T-helper 2 cell treated with Interferon-gamma antibody and Interleukin-4, amounts not matched to agents 100 ng/mL and 5 ng/mL, for 36 hours (primary cell): ENCODE measurements around the gene IL4R. TPM values are rescaled to one million over a fixed set of nuclear protein-coding genes. Genes with fewer than 3 reads are reported as not detected.
"Not testable (repeated sequence)": the region's sequence is repeated elsewhere in the genome, so short reads cannot be mapped to it uniquely, and the experiment has no call there.

Experiments
- intact Hi-C: fragments of 100-400 bp; cut with micrococcal nuclease; formaldehyde crosslinking; loops from one replicate; pipeline ENCODE4 v1.15.1; 2023
- total RNA-seq: library from RNA; stranded (reverse); gene quantifications from 2 replicates; pipeline ENCODE4 v1.2.3, GENCODE V29; 2022

Gene IL4R
- total RNA-seq, 1 donor from 2014 or later, result 411 TPM

DNA sequence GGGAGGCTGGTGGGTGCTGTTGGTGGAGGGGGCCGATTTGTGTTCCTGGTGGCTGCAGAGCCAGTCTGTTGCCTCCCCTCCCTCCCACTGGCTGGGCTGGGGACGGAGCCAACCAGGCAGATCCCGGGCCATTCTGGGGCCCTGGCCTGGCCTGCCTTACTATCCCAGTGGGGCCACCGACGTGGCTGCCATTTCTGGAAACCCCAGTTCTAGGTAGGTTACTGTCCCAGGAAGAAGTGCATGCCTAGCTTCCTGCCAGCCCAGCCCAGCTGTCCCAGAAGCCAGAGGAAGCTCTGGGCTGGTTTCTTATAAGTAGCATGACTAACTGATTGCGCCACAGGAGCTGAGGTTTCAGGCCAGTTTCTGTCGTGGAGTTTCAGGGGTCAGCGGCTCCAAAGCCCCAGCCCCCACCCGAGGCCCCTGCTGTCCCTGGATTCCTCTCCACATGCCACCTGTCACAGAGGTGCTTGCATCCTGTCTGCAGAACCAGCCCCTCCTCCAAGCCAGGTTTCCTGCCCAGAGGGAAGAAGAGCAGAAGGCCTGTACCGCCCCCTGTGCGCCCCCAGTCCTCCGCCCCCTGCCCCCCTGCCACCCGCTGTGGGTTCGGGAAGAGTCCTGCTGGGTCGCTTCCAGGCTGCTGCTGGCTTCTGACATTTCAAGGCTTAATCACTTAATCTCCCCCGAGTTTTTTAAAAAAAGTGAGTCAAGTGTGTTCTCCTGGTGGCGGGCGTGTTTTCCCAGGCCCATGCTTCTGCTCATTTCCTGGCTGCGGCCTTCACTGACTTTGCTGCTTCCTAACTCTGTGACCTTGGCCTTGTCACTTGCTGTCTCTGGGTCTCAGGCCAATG is 13.2 kb downstream of the IL4R start:
- intact Hi-C loops, result no loop called here

- intact Hi-C loops, result no loop called here
These were observed 13.8 kb downstream of the IL4R start for GRCh38 chr16:27327586-27327915.

DNA sequence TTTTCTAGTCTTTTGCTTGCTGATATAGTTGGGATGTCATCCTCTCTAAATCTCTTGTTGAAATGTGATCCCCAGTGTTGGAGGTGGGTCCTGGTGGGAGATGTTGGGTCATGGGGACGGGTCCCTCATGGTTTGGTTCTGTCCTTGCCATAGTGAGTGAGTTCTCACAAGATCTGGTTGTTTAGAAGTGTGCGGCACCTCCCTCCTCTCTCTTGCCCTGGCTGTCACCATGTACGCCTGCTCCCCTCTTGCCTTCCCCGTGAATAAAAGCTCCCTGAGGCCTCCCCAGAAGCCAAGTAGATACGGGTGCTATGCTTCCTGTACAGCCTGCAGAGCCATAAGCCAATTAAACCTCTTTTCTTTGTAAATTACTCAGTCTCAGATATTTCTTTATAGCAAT is 15.2 kb downstream of the IL4R start:
- intact Hi-C loops, result no loop called here

- intact Hi-C loops, result not testable (repeated sequence)
These were observed 15.8 kb downstream of the IL4R start for GRCh38 chr16:27329376-27330079.

GRCh38 chr16:27330542-27330941 is 16.8 kb downstream of the IL4R start:
- intact Hi-C loops, result no loop called here

DNA sequence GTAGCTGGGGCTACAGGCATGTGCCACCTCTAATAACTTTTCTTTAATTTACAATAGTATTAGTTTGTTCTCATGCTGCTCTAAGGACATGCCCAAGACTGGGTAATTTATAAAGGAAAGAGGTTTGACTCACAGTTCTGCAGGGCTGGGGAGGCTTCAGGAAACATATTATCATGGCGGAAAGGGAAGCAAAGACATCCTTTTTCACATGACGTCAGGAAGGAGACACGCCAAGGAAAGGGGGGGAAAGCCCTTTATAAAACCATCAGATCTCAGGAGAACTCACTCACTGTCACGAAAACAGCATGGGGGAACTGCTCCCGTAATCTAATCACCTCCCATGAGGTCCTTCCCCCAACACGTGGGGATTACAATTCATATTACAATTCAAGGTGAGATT is 18.3 kb downstream of the IL4R start:
- intact Hi-C loops, result no loop called here

- intact Hi-C loops, result no loop called here
These were observed 19.3 kb downstream of the IL4R start for GRCh38 chr16:27333104-27333503.

GRCh38 chr16:27333549-27333948 is 19.8 kb downstream of the IL4R start:
- intact Hi-C loops, result no loop called here

DNA sequence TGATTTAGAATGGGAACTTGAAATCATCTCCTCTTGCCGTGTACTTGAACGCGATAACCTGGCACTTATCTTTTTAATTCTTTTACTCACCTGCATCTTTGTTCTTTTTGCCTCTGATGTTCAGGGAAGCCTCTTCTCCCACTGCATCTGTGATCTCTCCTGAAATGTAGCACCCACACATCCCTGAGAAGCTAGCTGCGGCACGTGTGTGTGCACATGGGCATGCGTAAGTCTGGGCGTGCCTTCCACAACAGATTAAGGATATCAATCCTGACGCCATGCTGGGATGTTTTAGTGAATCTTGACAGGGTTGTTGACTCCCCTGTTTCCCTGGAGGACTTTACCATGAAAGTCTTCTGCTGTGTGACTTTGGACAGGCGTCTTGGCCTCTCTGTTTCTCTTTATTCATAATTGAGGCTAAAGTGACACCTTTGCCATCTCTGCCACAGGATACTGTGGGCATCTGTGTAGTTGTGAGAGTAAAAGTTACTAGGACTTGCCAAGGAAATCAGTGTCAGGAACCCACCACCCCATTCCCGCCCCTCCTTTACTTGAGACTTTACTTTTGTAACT is 20.5 kb downstream of the IL4R start:
- intact Hi-C loops, result no loop called here

GRCh38 chr16:27334838-27335237 is 21.1 kb downstream of the IL4R start:
- intact Hi-C loops, result no loop called here

GRCh38 chr16:27335349-27336053 is 21.7 kb downstream of the IL4R start:
- intact Hi-C loops, result no loop called here

- intact Hi-C loops, result no loop called here
These were observed 23.2 kb downstream of the IL4R start for GRCh38 chr16:27337024-27337423.

GRCh38 chr16:27339180-27339579 is 25.4 kb downstream of the IL4R start:
- intact Hi-C loops, result no loop called here

- intact Hi-C loops, result no loop called here
These were observed 26.9 kb downstream of the IL4R start for GRCh38 chr16:27340654-27341053.

GRCh38 chr16:27341549-27341948 is 27.8 kb downstream of the IL4R start:
- intact Hi-C loops, result no loop called here

- intact Hi-C loops, result no loop called here
These were observed 28.2 kb downstream of the IL4R start for GRCh38 chr16:27341971-27342370.

GRCh38 chr16:27344721-27345120 is 30.9 kb downstream of the IL4R start:
- intact Hi-C loops, result no loop called here

- intact Hi-C loops, result no loop called here
These were observed 31.4 kb downstream of the IL4R start for GRCh38 chr16:27345201-27345600.

- intact Hi-C loops, result no loop called here
These were observed 33.0 kb downstream of the IL4R start for GRCh38 chr16:27346819-27347218.

GRCh38 chr16:27347930-27348685 is 34.3 kb downstream of the IL4R start:
- intact Hi-C loops, result no loop called here

DNA sequence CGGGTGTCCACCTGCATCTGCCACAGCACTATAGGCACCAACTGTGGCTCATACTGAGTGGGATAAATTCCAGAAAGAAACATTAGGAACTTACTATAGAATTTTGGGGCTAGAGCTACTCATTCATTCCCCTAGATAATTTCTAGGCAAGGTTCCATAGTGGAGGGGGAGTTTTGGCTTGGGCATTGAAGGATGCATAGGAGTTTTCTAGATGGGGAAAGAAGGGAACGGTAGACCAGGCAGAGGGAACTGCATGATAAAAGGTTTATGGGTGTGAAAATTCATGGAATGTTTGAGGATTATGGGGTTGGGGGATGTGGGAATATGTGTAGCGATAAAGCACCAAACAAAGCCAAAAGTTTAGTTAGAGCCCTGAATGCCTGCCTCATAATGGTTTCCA is 35.5 kb downstream of the IL4R start:
- intact Hi-C loops, result no loop called here
